Type B pancreatic cell (in vitro differentiated cells): ENCODE results near the gene BORCS8. TPM values are rescaled to one million over a fixed set of nuclear protein-coding genes. Genes with fewer than 3 reads are reported as not detected.
A peak's percentile ranks its signal among the peaks of the same experiment; 100 is the strongest.

Experiments
- DNase-seq: peaks from one replicate; pipeline ENCODE4 v3.0.0; 2021; ENCODE audit warnings: mixed read lengths; ENCODE audit not compliant: unreplicated experiment; ENCODE audit errors: extremely low spot score
- H3K27ac Mint-ChIP-seq: 2 replicates; pipeline ENCODE4 v1.8.0; 2021; ENCODE audit warnings: mild to moderate bottlenecking, mixed read lengths
- H3K27me3 Mint-ChIP-seq: 2 replicates; pipeline ENCODE4 v1.8.0; 2021; ENCODE audit warnings: mixed read lengths
- H3K36me3 Mint-ChIP-seq: 2 replicates; pipeline ENCODE4 v1.8.0; 2021; ENCODE audit warnings: mixed read lengths
- H3K4me1 Mint-ChIP-seq: one replicate; pipeline ENCODE4 v1.8.0; 2021; ENCODE audit warnings: mixed read lengths; ENCODE audit not compliant: unreplicated experiment
- H3K4me3 Mint-ChIP-seq: 2 replicates; pipeline ENCODE4 v1.8.0; 2021; ENCODE audit warnings: mild to moderate bottlenecking, mixed read lengths
- H3K9me3 Mint-ChIP-seq: 2 replicates; pipeline ENCODE4 v1.8.0; 2021; ENCODE audit warnings: mixed read lengths
- total RNA-seq: library from RNA; stranded (reverse); gene quantifications from 2 replicates; pipeline ENCODE4 v1.2.1, GENCODE V29; 2021; ENCODE audit warnings: low replicate concordance
- TF ChIP-seq, protein P1 (sequence below): fragments of 200-600 bp; sonication (generic); conservative IDR thresholded peaks from 2 replicates; pipeline ENCODE4 v1.5.0; 2021; ENCODE audit warnings: antibody characterized with exemption, mild to moderate bottlenecking

BORCS8 gene
- total RNA-seq, 1 donor from 2014 or later: 28.8 TPM

DNA sequence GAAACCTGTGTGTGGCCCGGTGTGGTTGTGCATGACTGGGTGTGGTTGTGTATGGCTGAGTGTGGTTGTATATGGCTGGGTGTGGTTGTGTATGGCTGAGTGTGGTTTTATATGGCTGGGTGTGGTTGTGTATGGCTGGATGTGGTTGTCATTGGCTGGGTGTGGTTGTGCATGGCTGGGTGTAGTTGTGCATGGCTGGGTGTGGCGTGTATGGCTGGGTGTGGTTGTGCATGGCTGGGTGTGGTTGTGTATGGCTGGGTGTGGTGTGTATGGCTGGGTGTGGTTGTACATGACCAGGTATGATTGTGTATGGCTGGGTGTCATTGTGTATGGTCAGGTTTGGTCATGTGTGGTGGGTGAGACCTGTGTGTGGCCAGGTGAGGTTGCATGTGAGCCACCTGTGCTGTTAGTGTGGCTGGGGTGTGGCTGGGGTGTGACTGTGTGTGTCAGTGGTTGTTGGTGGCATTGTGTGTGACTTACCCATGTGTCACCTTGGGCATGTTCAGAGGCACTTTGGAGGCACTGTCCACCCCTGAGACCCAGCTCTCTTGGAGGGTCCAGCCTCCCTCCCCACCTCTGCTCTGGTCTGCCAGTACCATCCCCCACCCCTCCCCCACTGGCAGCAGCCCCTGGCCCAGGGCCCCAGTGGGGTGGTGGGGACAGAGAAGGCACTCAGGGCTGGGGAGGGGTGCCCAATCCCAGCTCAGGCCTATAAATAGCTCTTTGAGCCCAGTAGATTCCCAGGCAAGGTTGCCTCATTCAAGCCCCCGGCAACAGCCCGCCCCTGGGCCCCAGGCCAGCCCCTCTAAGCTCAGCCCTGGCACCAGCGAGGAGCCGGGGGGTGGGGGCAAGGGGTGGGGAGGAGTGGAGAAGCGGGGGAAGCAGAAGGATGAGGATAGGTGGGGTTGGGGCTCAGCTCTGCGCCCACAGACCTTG is 16.0 kb upstream of the BORCS8 start:
- H3K27me3 Mint-ChIP-seq: peaks cover 59% of the 10 kb centered on the region
- H3K4me1 Mint-ChIP-seq: no peaks in the 10 kb centered on the region
- TF ChIP-seq, protein P1, sequence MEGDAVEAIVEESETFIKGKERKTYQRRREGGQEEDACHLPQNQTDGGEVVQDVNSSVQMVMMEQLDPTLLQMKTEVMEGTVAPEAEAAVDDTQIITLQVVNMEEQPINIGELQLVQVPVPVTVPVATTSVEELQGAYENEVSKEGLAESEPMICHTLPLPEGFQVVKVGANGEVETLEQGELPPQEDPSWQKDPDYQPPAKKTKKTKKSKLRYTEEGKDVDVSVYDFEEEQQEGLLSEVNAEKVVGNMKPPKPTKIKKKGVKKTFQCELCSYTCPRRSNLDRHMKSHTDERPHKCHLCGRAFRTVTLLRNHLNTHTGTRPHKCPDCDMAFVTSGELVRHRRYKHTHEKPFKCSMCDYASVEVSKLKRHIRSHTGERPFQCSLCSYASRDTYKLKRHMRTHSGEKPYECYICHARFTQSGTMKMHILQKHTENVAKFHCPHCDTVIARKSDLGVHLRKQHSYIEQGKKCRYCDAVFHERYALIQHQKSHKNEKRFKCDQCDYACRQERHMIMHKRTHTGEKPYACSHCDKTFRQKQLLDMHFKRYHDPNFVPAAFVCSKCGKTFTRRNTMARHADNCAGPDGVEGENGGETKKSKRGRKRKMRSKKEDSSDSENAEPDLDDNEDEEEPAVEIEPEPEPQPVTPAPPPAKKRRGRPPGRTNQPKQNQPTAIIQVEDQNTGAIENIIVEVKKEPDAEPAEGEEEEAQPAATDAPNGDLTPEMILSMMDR: no peak
- no peaks in the 10 kb centered on the region for H3K36me3 Mint-ChIP-seq
- no peak overlapping the region for H3K4me3 Mint-ChIP-seq
- H3K27ac Mint-ChIP-seq: no peak overlapping the region
- no peak for DNase-seq
- H3K9me3 Mint-ChIP-seq: no peaks in the 10 kb centered on the region

GRCh38 chr19:19206938-19207337 is 15.0 kb upstream of the BORCS8 start:
- DNase-seq: no peak
- TF ChIP-seq, protein P1: no peak
- Mint-ChIP-seq H3K9me3 (no peaks in the 10 kb centered on the region), H3K27ac (no peak overlapping the region), H3K36me3 (no peaks in the 10 kb centered on the region), H3K27me3 (peaks cover 51% of the 10 kb centered on the region), H3K4me3 (no peak overlapping the region), H3K4me1 (peaks cover 8% of the 10 kb centered on the region)

DNA sequence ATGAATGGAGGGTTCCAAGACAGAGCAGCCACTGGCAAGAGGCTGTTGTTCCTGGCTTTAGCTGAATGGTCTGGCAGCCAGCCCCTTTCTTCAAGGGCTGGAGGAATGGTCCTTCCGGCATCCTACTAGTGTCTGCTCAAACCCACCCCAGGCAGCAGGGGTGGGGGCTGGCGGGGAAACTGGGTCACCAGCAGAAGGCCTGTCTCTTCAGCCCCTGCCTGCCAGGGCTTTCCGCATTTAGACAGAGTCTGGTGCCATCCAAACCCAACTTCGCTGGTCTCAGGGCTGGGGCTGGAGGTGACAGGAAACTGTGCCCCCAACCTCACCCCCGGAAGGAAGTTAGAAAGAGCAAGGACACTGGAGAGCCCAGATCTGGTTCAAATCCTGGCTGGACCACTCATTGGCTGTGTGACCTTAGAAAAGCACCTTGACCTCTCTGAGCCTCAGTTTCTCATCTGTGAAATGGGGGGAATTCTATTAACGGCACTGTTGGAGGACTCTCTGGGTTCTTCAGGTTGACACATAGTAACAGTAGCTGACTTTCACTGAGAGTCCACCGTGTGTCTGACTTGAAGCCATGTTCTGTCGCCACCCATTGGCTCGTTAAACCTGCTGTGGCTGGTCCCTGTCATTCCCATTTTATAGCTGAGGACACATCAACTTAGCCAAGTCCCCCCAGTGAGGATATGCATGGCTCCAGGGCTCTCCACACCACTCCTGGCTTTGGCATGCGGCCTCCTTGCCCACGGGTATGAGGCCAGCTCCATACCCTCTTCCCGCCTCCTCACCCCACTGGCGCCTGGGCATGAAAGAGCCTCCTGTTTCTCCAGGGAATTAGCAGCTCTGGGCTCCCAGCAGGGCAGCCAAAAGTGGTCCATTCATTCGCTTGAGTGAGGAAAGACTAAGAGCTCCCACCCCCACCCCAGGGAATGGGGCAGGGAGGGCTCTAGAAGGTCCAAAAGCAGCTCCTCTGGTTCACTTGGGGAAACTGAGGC is 13.8 kb upstream of the BORCS8 start:
- H3K4me3 Mint-ChIP-seq: peak overlapping the region; percentile 11
- DNase-seq: no peak
- H3K27ac Mint-ChIP-seq: no peak overlapping the region
- peaks cover 8% of the 10 kb centered on the region for H3K4me1 Mint-ChIP-seq
- TF ChIP-seq, protein P1: no peak
- no peaks in the 10 kb centered on the region for H3K36me3 Mint-ChIP-seq
- H3K27me3 Mint-ChIP-seq: peaks cover 39% of the 10 kb centered on the region
- H3K9me3 Mint-ChIP-seq: no peaks in the 10 kb centered on the region

GRCh38 chr19:19204181-19204580 is 12.2 kb upstream of the BORCS8 start:
- H3K27ac Mint-ChIP-seq: no peak overlapping the region
- H3K27me3 Mint-ChIP-seq: peaks cover 26% of the 10 kb centered on the region
- peaks cover 4% of the 10 kb centered on the region for H3K36me3 Mint-ChIP-seq
- H3K9me3 Mint-ChIP-seq: no peaks in the 10 kb centered on the region
- TF ChIP-seq, protein P1: no peak
- H3K4me3 Mint-ChIP-seq: peak overlapping the region; percentile 80
- peaks cover 8% of the 10 kb centered on the region for H3K4me1 Mint-ChIP-seq
- DNase-seq: no peak

GRCh38 chr19:19203012-19203856 is 11.3 kb upstream of the BORCS8 start, which contains the start of gene NR2C2AP:
Gene NR2C2AP, minus strand, starts transcription at chr19:19203414. Its CDS starts 354 bp downstream, at chr19:19203060.
- Mint-ChIP-seq H3K4me1 (peaks cover 8% of the 10 kb centered on the region), H3K27ac (peak within 1 kb of the TSS; percentile 92), H3K27me3 (peaks cover 24% of the 10 kb centered on the region), H3K36me3 (peaks cover 7% of the 10 kb centered on the region), H3K4me3 (peak within 1 kb of the TSS; percentile 93), H3K9me3 (no peaks in the 10 kb centered on the region)
- TF ChIP-seq, protein P1: no peak
- peak; percentile 84 for DNase-seq
